GM12891 (cell line): ENCODE measurements around the gene CFAP46.

Experiments
- PAX5 ChIP-seq: IDR thresholded peaks from 2 replicates; pipeline ENCODE4 v1.6.1; 2011; ENCODE audit warnings: low read length, moderate library complexity, mild to moderate bottlenecking; ENCODE audit not compliant: insufficient read depth, severe bottlenecking
- POLR2A ChIP-seq: IDR thresholded peaks from 2 replicates; pipeline ENCODE4 v1.6.1; 2011; ENCODE audit warnings: low read depth, low read length, control low read depth
- POLR2AphosphoS5 ChIP-seq: IDR thresholded peaks from 2 replicates; pipeline ENCODE4 v1.6.1; 2011; ENCODE audit warnings: low read depth, low read length, control low read depth

DNA sequence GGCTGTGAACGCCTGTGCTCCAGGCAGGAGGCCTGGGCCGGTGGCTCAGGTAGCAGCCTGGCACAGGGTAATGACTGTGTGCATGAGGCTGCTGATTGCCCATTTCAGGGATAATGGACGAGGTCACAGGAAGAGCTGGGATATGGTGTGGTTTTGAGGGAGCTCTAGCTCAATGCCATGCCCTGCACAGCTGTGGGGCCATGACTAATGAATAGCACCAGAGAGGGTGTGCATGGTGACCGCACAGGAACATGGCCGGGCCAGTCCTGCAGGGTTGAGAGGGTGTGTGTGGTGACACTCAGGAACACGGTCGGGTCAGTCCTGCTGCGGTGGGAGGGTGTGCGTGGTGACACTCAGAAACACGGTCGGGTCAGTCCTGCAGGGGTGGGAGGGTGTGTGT is 178.3 kb downstream of the CFAP46 start:
- TF ChIP-seq PAX5 (no peak), POLR2AphosphoS5 (no peak), POLR2A (no peak)
